ENCODE measurements around the gene SNX30.

- no peak for TF ChIP-seq CTCF (IDR thresholded peaks at IDR 0.05)
- no peak for TF ChIP-seq SIN3A (IDR thresholded peaks at IDR 0.05; ENCODE audit: borderline replicate concordance, insufficient read depth, low read depth, low read length)
Observed at GRCh38 chr9:112811518-112811917, 61.0 kb downstream of the SNX30 start.

All from Panc1 (cell line).